ENCODE data around the gene C12orf76. TPM values are rescaled to one million over a fixed set of nuclear protein-coding genes. Genes with fewer than 3 reads are reported as not detected.

The C12orf76 gene
- total and polyA plus RNA-seq, 9 of the 15 experiments (the other 6 are each of a cell fraction or from before 2014, with no cell fraction given): 6.3 to 38.6 (median 12.3) TPM

- TF ChIP-seq USF1 (CRISPR knock-in tag; IDR thresholded peaks at IDR 0.05) (peak; percentile 90), GATA2 (CRISPR knock-in tag; IDR thresholded peaks at IDR 0.05) (no peak), SRSF3 (IDR thresholded peaks at IDR 0.05; ENCODE audit: insufficient read depth, low read length) (no peak), BCLAF1 (IDR thresholded peaks at IDR 0.05; ENCODE audit: borderline replicate concordance in 1 of 2, control insufficient read depth in 1 of 2, low read depth in 2 of 2, low read length in 1 of 2) (no peak), FIP1L1 (IDR thresholded peaks at IDR 0.05; ENCODE audit: low read depth, low read length, poor library complexity, severe bottlenecking) (no peak), MAFG (tag; conservative IDR thresholded peaks at IDR 0.05) (no peak; the same call in 1 of the 2 replicates), E2F5 (CRISPR knock-in tag; IDR thresholded peaks at IDR 0.05) (no peak), EP400 (IDR thresholded peaks at IDR 0.05) (peak; percentile 88), ILF3 (IDR thresholded peaks at IDR 0.05; ENCODE audit: borderline replicate concordance) (no peak), MLLT1 (IDR thresholded peaks at IDR 0.05) (no peak; a peak in 1 of 4 replicates), GATAD2B (IDR thresholded peaks at IDR 0.05; ENCODE audit: borderline replicate concordance) (no peak), TCF15 (CRISPR knock-in tag; IDR thresholded peaks at IDR 0.05) (peak; percentile 15; the same call in 1 of the 2 replicates), TEAD1 (CRISPR knock-in tag; IDR thresholded peaks at IDR 0.05) (peak; percentile 5 to 59; a peak in 3 of 4 replicates), RBM17 (IDR thresholded peaks at IDR 0.05; ENCODE audit: borderline replicate concordance, low read depth, low read length) (no peak), DACH1 (IDR thresholded peaks at IDR 0.05; ENCODE audit: partially characterized antibody) (no peak), SIN3A (IDR thresholded peaks at IDR 0.05; ENCODE audit: borderline replicate concordance in 2 of 2, control insufficient read depth in 1 of 2, low read depth in 2 of 2, low read length in 2 of 2) (0 out of 4 replicates have a peak, but pooled peaks of 1 of the 2 experiments have one; percentile 30)
These were observed 31.4 kb upstream of the C12orf76 start (continued) for GRCh38 chr12:110079477-110080400.

Data from K562 (cell line).